Motor neuron (in vitro differentiated cells): ENCODE measurements around the gene GADD45GIP1. TPM values are rescaled to one million over a fixed set of nuclear protein-coding genes. Genes with fewer than 3 reads are reported as not detected.

Experiments
- ATAC-seq, 8 experiments: fragments of 200-7000 bp; cut with Tn5 transposase; replicated peaks in 6 of 8; 2 replicates each; pipeline ENCODE4 v1.8.0; 2021; ENCODE audit warnings: mild to moderate bottlenecking in 8 of 8, moderate library complexity in 8 of 8
- H3K27ac ChIP-seq, 2 donors: fragments of 250-450 bp; sonication (Bioruptor Pico); 2 replicates each; pipeline ENCODE4 v1.9.0; 2021; ENCODE audit warnings: antibody characterized with exemption in 2 of 2, mild to moderate bottlenecking in 2 of 2, moderate library complexity in 1 of 2
- H3K4me1 ChIP-seq, 2 donors: fragments of 250-450 bp; sonication (Bioruptor Pico); replicated peaks in 1 of 2; 2 replicates each; pipeline ENCODE4 v1.6.1; 2021; ENCODE audit warnings: antibody characterized with exemption in 2 of 2, mild to moderate bottlenecking in 2 of 2, moderate library complexity in 1 of 2
- H3K4me3 ChIP-seq, 5 donors: fragments of 250-450 bp; sonication (Bioruptor Pico); 2 replicates each; pipeline ENCODE4 v1.9.0; 2021; ENCODE audit warnings: antibody characterized with exemption in 5 of 5, mild to moderate bottlenecking in 5 of 5, moderate library complexity in 4 of 5
- WGBS, 10 experiments: fragments of 450-650 bp; shearing (Covaris generic); methylation state at CpG; one replicate each; pipeline ENCODE4 v1.0.0; 2022; 5-methylcytosine and 5-hydroxymethylcytosine counted together
- in situ Hi-C, 9 experiments: fragments of 400-800 bp; cut with MboI; loops; one replicate each; pipeline ENCODE4 v1.15.0; 2021; ENCODE audit warnings: low sequenced_read_pairs in 9 of 9, low pct_unique_long_range_greater_than_20kb in 2 of 9; ENCODE audit not compliant: unreplicated experiment in 9 of 9
- total RNA-seq, 8 experiments: library from RNA; unstranded; fragments of 300-600 nt; gene quantifications; 2 replicates each; pipeline versions ENCODE4 v1.2.3 to v1.2.4, GENCODE V29; 2022

Gene GADD45GIP1
- total RNA-seq, 8 experiments from 2014 or later, result 18.2 to 51.6 (median 28.3) TPM

GRCh38 chr19:12996406-12997094, 39.5 kb upstream of the GADD45GIP1 start:
- Histone ChIP-seq H3K27ac (no peak overlapping the region), H3K4me1 (peaks cover 0 to 4% of the 10 kb centered on the region in 2 donors), H3K4me3 (peak overlapping the region in 2 of 5 donors; percentile 36 to 53)
- peak in 3 of 8 experiments; percentile 55 to 61 (median 58) for ATAC-seq
- in situ Hi-C loops, result loop anchor here in 4 of 9 experiments (25.0 kb wide), 3 partner anchors 91 to 591 kb away; no protein-coding TSS in a partner anchor
- 0 to 30% methylated on average over 2 of the region's 52 CpGs; no CpG with 5 or more reads in 8 of the 10 experiments for WGBS, 10 experiments

DNA sequence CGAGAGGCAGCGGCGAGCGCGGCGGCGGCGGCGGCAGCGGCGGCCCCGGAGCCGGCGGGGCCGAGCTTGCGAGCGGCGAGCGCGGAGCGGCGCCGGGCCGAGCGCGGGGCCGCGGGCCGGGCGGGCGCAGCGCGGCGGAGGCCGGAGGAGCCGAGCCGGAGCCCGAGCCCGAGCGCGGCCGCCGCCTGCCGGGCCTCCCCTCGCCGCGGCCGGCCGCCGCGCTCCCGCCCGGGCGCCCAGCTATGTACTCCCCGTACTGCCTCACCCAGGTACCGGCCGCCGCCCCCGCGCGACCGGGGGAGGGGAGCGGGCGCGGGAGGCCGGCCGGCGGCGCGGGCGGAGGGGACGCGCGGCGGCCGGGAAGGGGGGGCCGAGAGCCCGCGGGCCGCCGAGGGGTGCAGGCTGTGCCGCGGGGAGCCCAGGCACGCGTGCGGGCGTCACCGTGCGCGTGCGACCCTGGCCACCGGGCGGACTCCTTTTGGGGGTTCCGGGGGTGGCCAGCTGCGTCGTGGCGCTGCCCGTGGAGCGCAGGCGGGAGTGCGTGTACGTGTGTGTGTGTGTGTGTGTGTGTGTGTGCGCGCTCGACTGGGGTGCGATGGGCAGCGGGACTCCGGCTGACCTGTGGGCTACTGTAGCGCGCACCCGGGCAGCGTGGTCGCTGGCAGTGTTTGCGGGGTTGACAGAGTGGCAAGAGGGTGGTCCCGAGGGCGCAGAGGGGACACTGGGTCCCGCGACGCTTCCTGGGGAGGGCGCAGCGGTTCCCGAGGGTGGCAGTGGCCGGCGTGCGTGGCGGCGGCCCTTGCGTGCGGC, 38.8 kb upstream of the GADD45GIP1 start:
- in situ Hi-C loops, result loop anchor here in 4 of 9 experiments (25.0 kb wide), 3 partner anchors 92 to 592 kb away; no protein-coding TSS in a partner anchor
- H3K27ac ChIP-seq, result no peak overlapping the region
- H3K4me1 ChIP-seq, result peaks cover 0 to 4% of the 10 kb centered on the region in 2 donors
- H3K4me3 ChIP-seq, result peak overlapping the region; percentile 28 to 53 (median 37)
- ATAC-seq, result peak; percentile 27 to 66 (median 50)
- WGBS, 10 experiments, result 0 to 10% (median 0%) methylated on average over 1 to 5 of the region's 129 CpGs; no CpG with 5 or more reads in 7 of the 10 experiments

GRCh38 chr19:12994701-12995595, 37.9 kb upstream of the GADD45GIP1 start, which contains the start of gene NFIX:
Gene NFIX (plus strand): TSS chr19:12995475. CDS start chr19:12995838, 363 bp downstream.
- peak; percentile 37 to 75 (median 50) for ATAC-seq
- in situ Hi-C loops, result loop anchor here in 4 of 9 experiments (25.0 kb wide), 3 partner anchors 92 to 592 kb away; no protein-coding TSS in a partner anchor
- no peak within 1 kb of the TSS for H3K27ac ChIP-seq
- peak within 1 kb of the TSS; percentile 28 to 53 (median 37) for H3K4me3 ChIP-seq
- 13 to 50% (median 40%) methylated on average over 1 to 19 of the region's 84 CpGs; no CpG with 5 or more reads in 3 of the 10 experiments for WGBS, 10 experiments
- peaks cover 0 to 4% of the 10 kb centered on the region in 2 donors for H3K4me1 ChIP-seq

- H3K4me3 ChIP-seq, result no peak overlapping the region
- peaks cover 0 to 4% of the 10 kb centered on the region in 2 donors for H3K4me1 ChIP-seq
- in situ Hi-C loops, result loop anchor here in 4 of 9 experiments (25.0 kb wide), 3 partner anchors 94 to 594 kb away; no protein-coding TSS in a partner anchor
- no peak overlapping the region for H3K27ac ChIP-seq
- whole genome bisulfite sequencing, 10 experiments, result 0 to 100% (median 40%) methylated on average over 1 to 3 of the region's 7 CpGs; no CpG with 5 or more reads in 7 of the 10 experiments
- no peak for ATAC-seq
Measured at GRCh38 chr19:12993562-12993961, 36.5 kb upstream of the GADD45GIP1 start.

DNA sequence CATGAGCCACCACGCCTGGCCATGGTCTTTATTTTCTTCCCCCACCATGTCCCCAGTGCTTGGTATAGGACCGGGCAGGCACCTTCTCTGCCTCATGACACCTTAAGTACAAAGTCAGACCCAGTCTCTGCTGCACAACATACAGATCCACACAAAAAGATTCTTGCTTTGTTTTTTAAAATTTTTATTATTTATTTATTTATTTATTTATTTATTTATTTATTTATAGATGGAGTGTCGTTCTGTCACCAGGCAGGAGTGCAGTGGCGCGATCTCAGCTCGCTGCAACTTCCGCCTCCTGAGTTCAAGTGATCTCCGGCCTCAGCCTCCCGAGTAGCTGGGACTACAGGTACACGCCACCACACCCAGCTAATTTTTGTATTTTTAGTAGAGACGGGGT, 35.7 kb upstream of the GADD45GIP1 start:
- no peak for ATAC-seq
- 54 to 95% (median 83%) methylated on average over 1 to 11 of the region's 11 CpGs; no CpG with 5 or more reads in 1 of the 10 experiments for WGBS, 10 experiments
- Histone ChIP-seq H3K4me1 (peaks cover 0 to 4% of the 10 kb centered on the region in 2 donors), H3K4me3 (no peak overlapping the region), H3K27ac (no peak overlapping the region)
- in situ Hi-C loops, result loop anchor here in 4 of 9 experiments (25.0 kb wide), 3 partner anchors 95 to 595 kb away; no protein-coding TSS in a partner anchor

GRCh38 chr19:12991296-12991695, 34.3 kb upstream of the GADD45GIP1 start:
- Histone ChIP-seq H3K4me3 (no peak overlapping the region), H3K4me1 (peaks cover 0 to 4% of the 10 kb centered on the region in 2 donors), H3K27ac (no peak overlapping the region)
- 29 to 100% (median 83%) methylated on average over 1 to 4 of the region's 5 CpGs; no CpG with 5 or more reads in 4 of the 10 experiments for WGBS, 10 experiments
- in situ Hi-C loops, result loop anchor here in 4 of 9 experiments (25.0 kb wide), 3 partner anchors 96 to 596 kb away; no protein-coding TSS in a partner anchor
- no peak for ATAC-seq

DNA sequence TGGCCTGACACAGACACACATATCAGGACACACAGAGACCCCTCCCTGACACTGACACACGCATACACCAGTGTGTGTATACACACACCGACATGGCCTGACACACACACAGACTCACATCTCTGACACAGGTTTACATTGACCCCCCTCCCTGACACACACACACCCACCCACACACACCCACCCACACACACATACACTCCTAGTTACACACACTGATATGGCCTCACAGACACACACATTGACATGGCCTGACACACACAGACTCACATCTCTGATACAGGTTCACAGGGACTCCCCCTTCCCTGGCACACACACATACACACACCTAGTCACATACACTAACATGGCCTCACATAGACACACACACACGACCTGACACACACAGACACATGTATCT, 33.8 kb upstream of the GADD45GIP1 start:
- no peak overlapping the region for H3K4me3 ChIP-seq
- WGBS, 10 experiments, result 0% methylated on average over 1 of the region's 3 CpGs; no CpG with 5 or more reads in 9 of the 10 experiments
- in situ Hi-C loops, result loop anchor here in 4 of 9 experiments (25.0 kb wide), 3 partner anchors 96 to 596 kb away; no protein-coding TSS in a partner anchor
- no peak overlapping the region for H3K27ac ChIP-seq
- ATAC-seq, result no peak
- peaks cover 0 to under 1% of the 10 kb centered on the region in 2 donors for H3K4me1 ChIP-seq

DNA sequence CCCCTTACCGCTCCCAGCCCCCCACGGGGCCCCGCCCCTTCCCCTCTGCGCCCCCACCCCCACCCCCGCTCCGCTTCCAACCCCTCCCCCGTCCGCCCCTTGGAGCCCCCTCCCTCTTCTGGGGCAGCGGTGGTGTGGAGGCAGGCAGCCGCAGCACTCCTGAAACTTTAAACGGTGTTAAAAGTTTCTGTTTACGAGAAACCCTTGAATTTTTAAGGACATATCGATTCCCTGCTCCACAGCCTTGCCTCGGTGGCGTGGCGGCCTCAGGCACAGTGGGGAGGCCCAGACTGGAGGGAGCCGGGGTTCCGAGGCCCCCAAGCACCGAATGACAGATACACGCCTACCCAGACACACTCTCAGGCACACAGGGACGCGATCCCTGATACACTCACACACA, 33.4 kb upstream of the GADD45GIP1 start:
- H3K4me1 ChIP-seq, result peaks cover 0 to 4% of the 10 kb centered on the region in 2 donors
- WGBS, 10 experiments, result 0 to 84% (median 34%) methylated on average over 1 to 5 of the region's 22 CpGs; no CpG with 5 or more reads in 6 of the 10 experiments
- in situ Hi-C loops, result loop anchor here in 4 of 9 experiments (25.0 kb wide), 3 partner anchors 97 to 597 kb away; no protein-coding TSS in a partner anchor
- no peak overlapping the region for H3K4me3 ChIP-seq
- H3K27ac ChIP-seq, result no peak overlapping the region
- ATAC-seq, result no peak

DNA sequence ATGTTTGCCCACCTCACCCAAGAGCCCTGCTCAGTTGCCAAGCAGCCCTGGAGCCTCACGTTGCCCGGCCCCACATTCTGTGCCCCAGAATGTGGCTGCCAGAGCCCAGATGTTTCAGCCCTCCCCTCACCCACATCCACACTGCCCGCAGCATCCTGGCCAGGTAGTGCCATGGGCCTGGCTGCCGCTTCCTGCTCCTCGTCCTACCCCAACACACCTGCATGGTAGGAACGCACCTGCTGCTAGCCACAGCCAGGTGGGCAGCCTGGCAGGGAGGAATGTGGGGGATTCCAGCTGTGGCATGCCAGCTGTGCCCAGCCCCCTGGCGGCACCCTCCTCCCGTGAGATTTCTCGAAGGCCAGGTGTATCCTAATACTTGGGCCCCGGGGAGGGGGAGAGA, 30.8 kb upstream of the GADD45GIP1 start:
- no peak overlapping the region for H3K4me3 ChIP-seq
- WGBS, 10 experiments, result 41 to 67% methylated on average over 3 to 6 of the region's 10 CpGs; no CpG with 5 or more reads in 8 of the 10 experiments
- peaks cover 7 to 19% of the 10 kb centered on the region in 2 donors for H3K4me1 ChIP-seq
- in situ Hi-C loops, result loop anchor here (10.0 to 25.0 kb wide), 4 partner anchors 100 to 600 kb away; no protein-coding TSS in a partner anchor
- H3K27ac ChIP-seq, result no peak overlapping the region
- ATAC-seq, result no peak

DNA sequence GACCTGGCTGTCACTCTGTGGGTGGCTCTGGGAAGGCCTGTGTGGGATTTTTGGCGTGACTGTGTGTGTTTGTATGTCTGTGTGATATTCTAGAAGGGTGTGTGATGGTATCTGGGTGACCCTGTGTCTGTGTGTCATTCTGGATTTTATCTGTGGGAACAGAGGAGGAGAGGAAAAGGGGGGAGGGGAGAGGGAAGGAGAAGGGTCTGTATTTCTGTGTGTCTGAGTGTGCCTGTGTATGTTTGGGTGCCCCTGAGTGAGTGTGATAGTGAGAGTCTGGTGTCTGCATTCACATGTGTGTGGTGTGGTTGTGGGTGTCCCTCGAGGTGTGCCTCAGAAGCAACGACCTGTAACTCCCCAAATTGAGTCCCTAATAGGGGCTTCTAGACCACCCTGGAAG, 30.2 kb upstream of the GADD45GIP1 start:
- Histone ChIP-seq H3K4me1 (peaks cover 7 to 19% of the 10 kb centered on the region in 2 donors), H3K4me3 (no peak overlapping the region), H3K27ac (no peak overlapping the region)
- 40 to 80% (median 70%) methylated on average over 1 to 2 of the region's 3 CpGs; no CpG with 5 or more reads in 6 of the 10 experiments for WGBS, 10 experiments
- no peak for ATAC-seq
- in situ Hi-C loops, result loop anchor here (10.0 to 25.0 kb wide), 4 partner anchors 100 to 600 kb away; no protein-coding TSS in a partner anchor

DNA sequence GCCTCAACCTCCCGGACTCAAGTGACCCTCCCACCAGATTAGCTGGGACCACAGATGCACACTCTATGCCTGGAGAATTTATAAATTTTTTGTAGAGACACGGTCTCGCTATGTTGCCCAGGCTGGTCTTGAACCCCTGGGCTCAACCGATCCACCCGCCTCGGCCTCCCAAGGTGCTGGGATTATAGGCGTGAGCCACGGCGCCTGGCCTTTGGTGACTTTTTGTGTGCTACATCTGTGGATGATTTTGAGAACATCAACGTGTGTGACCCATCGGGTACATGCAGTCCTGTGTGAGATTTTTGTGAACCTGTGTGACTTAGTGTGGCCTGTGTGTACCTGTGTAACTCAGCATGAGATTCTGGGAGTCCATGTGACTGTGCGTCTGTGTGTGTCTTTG, 29.7 kb upstream of the GADD45GIP1 start:
- WGBS, 10 experiments, result 40 to 100% (median 84%) methylated on average over 1 to 4 of the region's 12 CpGs; no CpG with 5 or more reads in 4 of the 10 experiments
- H3K4me1 ChIP-seq, result peaks cover 7 to 19% of the 10 kb centered on the region in 2 donors
- H3K27ac ChIP-seq, result no peak overlapping the region
- no peak for ATAC-seq
- no peak overlapping the region for H3K4me3 ChIP-seq
- in situ Hi-C loops, result loop anchor here (10.0 to 25.0 kb wide), 4 partner anchors 101 to 601 kb away; no protein-coding TSS in a partner anchor
